GM23338 (cell line): ENCODE measurements around the gene CLSTN2.

Experiments used
- CREB1 ChIP-seq: fragments of 250-450 bp; sonication (Bioruptor Pico); IDR thresholded peaks from 2 replicates; pipeline ENCODE4 v1.5.0; 2020; ENCODE audit warnings: low read depth, mild to moderate bottlenecking, moderate library complexity
- CTCF ChIP-seq, 2 experiments: fragments of 200-600 bp in 1 of 2; sonication (generic) in 1 of 2; conservative IDR thresholded peaks; 2 replicates each; pipeline versions ENCODE4 v1.5.1 to v1.6.1; 2016 to 2017; ENCODE audit warnings: antibody characterized with exemption in 2 of 2, low read depth in 2 of 2, mild to moderate bottlenecking in 2 of 2, moderate library complexity in 1 of 2
- ETS1 ChIP-seq: IDR thresholded peaks from 2 replicates; pipeline ENCODE4 v1.6.1; 2016; ENCODE audit warnings: antibody characterized with exemption
- EZH2 ChIP-seq: fragments of 200-600 bp; sonication (generic); IDR thresholded peaks from one replicate; pipeline ENCODE4 v1.8.0; 2017; ENCODE audit warnings: antibody characterized with exemption, mild to moderate bottlenecking, low read depth; ENCODE audit not compliant: unreplicated experiment
- EZH2phosphoT487 ChIP-seq: fragments of 200-600 bp; sonication (generic); IDR thresholded peaks from one replicate; pipeline ENCODE4 v1.8.1; 2018; ENCODE audit warnings: antibody characterized with exemption; ENCODE audit not compliant: unreplicated experiment
- JUNB ChIP-seq: IDR thresholded peaks from one replicate; pipeline ENCODE4 v1.6.1; 2016; ENCODE audit warnings: antibody characterized with exemption; ENCODE audit not compliant: unreplicated experiment
- NANOG ChIP-seq: IDR thresholded peaks from 2 replicates; pipeline ENCODE4 v1.6.1; 2016; ENCODE audit warnings: antibody characterized with exemption, borderline replicate concordance
- POLR2AphosphoS5 ChIP-seq: IDR thresholded peaks from 2 replicates; pipeline ENCODE4 v1.6.1; 2016; ENCODE audit warnings: antibody characterized with exemption, low read depth
- REST ChIP-seq: IDR thresholded peaks from one replicate; pipeline ENCODE4 v1.6.1; 2018; ENCODE audit warnings: antibody characterized with exemption; ENCODE audit not compliant: unreplicated experiment
- STAT1 ChIP-seq: IDR thresholded peaks from one replicate; pipeline ENCODE4 v1.6.1; 2016; ENCODE audit warnings: antibody characterized with exemption; ENCODE audit not compliant: unreplicated experiment
- ZNF114 ChIP-seq: fragments of 250-450 bp; sonication (Bioruptor Pico); IDR thresholded peaks from 2 replicates; pipeline ENCODE4 v1.5.0; 2020; ENCODE audit warnings: mild to moderate bottlenecking, moderate library complexity
- ZNF331 ChIP-seq: fragments of 250-450 bp; sonication (Bioruptor Pico); IDR thresholded peaks from 2 replicates; pipeline ENCODE4 v1.5.0; 2020; ENCODE audit warnings: low read depth, mild to moderate bottlenecking, moderate library complexity
- ZNF462 ChIP-seq: fragments of 250-450 bp; sonication (Bioruptor Pico); IDR thresholded peaks from 2 replicates; pipeline ENCODE4 v1.5.0; 2020; ENCODE audit warnings: mild to moderate bottlenecking, moderate library complexity

GRCh38 chr3:140166861-140167599, 232.0 kb downstream of the CLSTN2 start:
- TF ChIP-seq EZH2 = no peak
- no peak for TF ChIP-seq CREB1 (CRISPR knock-in tag)
- TF ChIP-seq POLR2AphosphoS5 = no peak
- no peak for TF ChIP-seq CTCF (conservative IDR thresholded peaks at IDR 0.05; ENCODE audit: low read depth in 2 of 2)
- TF ChIP-seq EZH2phosphoT487 = no peak
- TF ChIP-seq REST = no peak
- no peak for TF ChIP-seq ZNF462 (CRISPR knock-in tag)
- TF ChIP-seq JUNB = no peak
- TF ChIP-seq ETS1 = no peak
- TF ChIP-seq STAT1 = no peak
- no peak for TF ChIP-seq ZNF331 (CRISPR knock-in tag)
- TF ChIP-seq ZNF114 (CRISPR knock-in tag) = no peak
- no peak for TF ChIP-seq NANOG
